Right lobe of liver (tissue), 6 donors: ENCODE measurements around the gene PSME2. TPM values are rescaled to one million over a fixed set of nuclear protein-coding genes. Genes with fewer than 3 reads are reported as not detected.
A peak's percentile ranks its signal among the peaks of the same experiment; 100 is the strongest.

ENCODE experiments used
- ATAC-seq, 4 donors: fragments of 200-7000 bp; cut with Tn5 transposase; one replicate each; pipeline ENCODE4 v1.9.1; 2020; ENCODE audit warnings: mild to moderate bottlenecking in 4 of 4, moderate library complexity in 4 of 4
- DNase-seq, 3 donors: peaks; one replicate each; pipeline ENCODE4 v3.0.0-alpha.2; 2020
- H3K27ac ChIP-seq, 3 donors: fragments of 200-600 bp; one replicate each; pipeline ENCODE4 v1.8.0; 2022
- H3K27me3 ChIP-seq, 2 donors: fragments of 200-600 bp; one replicate each; pipeline ENCODE4 v1.8.0; 2022
- H3K36me3 ChIP-seq, 4 donors: fragments of 200-600 bp; sonication (generic) in 1 of 4; one replicate each; pipeline versions ENCODE4 v1.5.1 to v1.8.0; 2017 to 2022; ENCODE audit warnings: control low read depth in 1 of 4
- H3K4me1 ChIP-seq, 4 donors: fragments of 200-600 bp; sonication (generic) in 1 of 4; one replicate each; pipeline versions ENCODE4 v1.5.1 to v1.8.0; 2017 to 2022; ENCODE audit warnings: control low read depth in 1 of 4
- H3K4me3 ChIP-seq, 3 donors: fragments of 200-600 bp; one replicate each; pipeline ENCODE4 v1.8.0; 2022
- H3K9me3 ChIP-seq, 4 donors: fragments of 200-600 bp; sonication (generic) in 1 of 4; one replicate each; pipeline versions ENCODE4 v1.5.1 to v1.8.0; 2017 to 2022; ENCODE audit warnings: control low read depth in 1 of 4
- POLR2A ChIP-seq: fragments of 450-650 bp; IDR thresholded peaks from one replicate; pipeline ENCODE4 v1.6.1; 2017; ENCODE audit warnings: antibody characterized with exemption, mild to moderate bottlenecking
- WGBS: methylation state at CpG from one replicate; pipeline ENCODE4 v1.1.6; 2018; ENCODE audit warnings: low coverage, low lambda C conversion rate; ENCODE audit not compliant: insufficient coverage; ENCODE audit errors: missing lambda C conversion rate; 5-methylcytosine and 5-hydroxymethylcytosine counted together
- intact Hi-C, 2 donors: fragments of 100-400 bp; cut with DNase I; formaldehyde crosslinking; loops; one replicate each; pipeline versions ENCODE4 v1.11.2 to v1.14.1; 2022
- total RNA-seq, 6 experiments: library from RNA; depleted of rRNA in 2 of 6; stranded (reverse); fragments of >200 nt in 2 of 6; fragmentation: NEBNext Ultra II Directional in 3 of 6; extraction: Animal tissue kit (Norgen Biotek cat#: 25700) in 3 of 6; gene quantifications; one replicate each; pipeline versions ENCODE4 v1.1.0 to v1.2.4, GENCODE V29; 2016 to 2023
- TF ChIP-seq, protein P1 (sequence below), 4 donors: fragments of 200-600 bp in 3 of 4; fragments of 450-650 bp in 1 of 4; IDR thresholded peaks; one replicate each; pipeline versions ENCODE4 v1.5.1 to v1.8.0; 2016 to 2022; ENCODE audit warnings: antibody characterized with exemption in 4 of 4, mild to moderate bottlenecking in 2 of 4
- donor health status: DM: no; HTN: yes; CAD: no.
- donor health status: DM: no; HTN: no; CAD: no.
- donor health status: DM: no; HTN: no; CAD: no.
- donor health status: DM: no; HTN: yes; CAD: no.
- donor health status: DM: no; HTN: yes; CAD: no.

The PSME2 gene
- total RNA-seq, 6 experiments from 2014 or later, result 66.1 to 142 (median 110) TPM

GRCh38 chr14:24188251-24189058 lies 42.0 kb upstream of the PSME2 start, which contains the start of gene IPO4:
IPO4 (minus strand) TSS chr14:24188816; CDS start chr14:24188787, 29 bp downstream.
- 0% methylated on average over 16 of the region's 65 CpGs for WGBS
- H3K4me1 ChIP-seq, result peaks cover 0 to 11% (median 4%) of the 10 kb centered on the region in 4 donors
- peaks cover 0 to 38% (median 8%) of the 10 kb centered on the region in 4 donors for H3K36me3 ChIP-seq
- peak within 1 kb of the TSS; percentile 72 to 82 (median 74) for H3K4me3 ChIP-seq
- H3K27ac ChIP-seq, result peak within 1 kb of the TSS in 2 of 3 donors; percentile 21 to 30
- DNase-seq (peak; percentile 95 to 98 (median 97)), ATAC-seq (peak; percentile 95 to 99 (median 96))
- intact Hi-C loops, result no loop called here
- no peaks in the 10 kb centered on the region for H3K27me3 ChIP-seq
- TF ChIP-seq POLR2A, result peak; percentile 82
- TF ChIP-seq, protein P1, sequence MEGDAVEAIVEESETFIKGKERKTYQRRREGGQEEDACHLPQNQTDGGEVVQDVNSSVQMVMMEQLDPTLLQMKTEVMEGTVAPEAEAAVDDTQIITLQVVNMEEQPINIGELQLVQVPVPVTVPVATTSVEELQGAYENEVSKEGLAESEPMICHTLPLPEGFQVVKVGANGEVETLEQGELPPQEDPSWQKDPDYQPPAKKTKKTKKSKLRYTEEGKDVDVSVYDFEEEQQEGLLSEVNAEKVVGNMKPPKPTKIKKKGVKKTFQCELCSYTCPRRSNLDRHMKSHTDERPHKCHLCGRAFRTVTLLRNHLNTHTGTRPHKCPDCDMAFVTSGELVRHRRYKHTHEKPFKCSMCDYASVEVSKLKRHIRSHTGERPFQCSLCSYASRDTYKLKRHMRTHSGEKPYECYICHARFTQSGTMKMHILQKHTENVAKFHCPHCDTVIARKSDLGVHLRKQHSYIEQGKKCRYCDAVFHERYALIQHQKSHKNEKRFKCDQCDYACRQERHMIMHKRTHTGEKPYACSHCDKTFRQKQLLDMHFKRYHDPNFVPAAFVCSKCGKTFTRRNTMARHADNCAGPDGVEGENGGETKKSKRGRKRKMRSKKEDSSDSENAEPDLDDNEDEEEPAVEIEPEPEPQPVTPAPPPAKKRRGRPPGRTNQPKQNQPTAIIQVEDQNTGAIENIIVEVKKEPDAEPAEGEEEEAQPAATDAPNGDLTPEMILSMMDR (IDR thresholded peaks at IDR 0.05), result no peak
- no peaks in the 10 kb centered on the region for H3K9me3 ChIP-seq

DNA sequence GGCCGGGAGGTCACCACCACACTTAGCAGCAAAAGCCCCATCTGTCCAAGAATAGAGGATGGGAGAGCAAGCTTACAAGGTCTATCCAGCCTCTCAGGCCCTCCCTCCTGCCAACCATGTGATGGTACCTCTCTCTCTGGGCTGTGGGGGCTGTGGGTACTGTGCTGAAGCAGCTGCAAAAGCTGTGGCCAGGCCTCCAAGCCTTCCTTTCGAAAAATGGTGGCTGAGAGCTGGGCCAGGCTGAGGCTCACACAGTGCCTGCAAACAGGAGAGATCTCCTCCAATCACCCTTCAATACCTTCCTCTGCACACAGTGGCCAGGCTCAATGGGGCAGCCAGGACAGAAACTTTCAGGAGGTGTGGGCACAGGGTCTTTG lies 41.1 kb upstream of the PSME2 start:
- Histone ChIP-seq H3K27me3 (no peaks in the 10 kb centered on the region), H3K4me3 (no peak overlapping the region), H3K9me3 (no peaks in the 10 kb centered on the region), H3K36me3 (peaks cover 0 to 36% (median 10%) of the 10 kb centered on the region in 4 donors), H3K27ac (no peak overlapping the region), H3K4me1 (peaks cover 0 to 11% (median 4%) of the 10 kb centered on the region in 4 donors)
- intact Hi-C loops, result no loop called here
- WGBS, result no CpG with 5 or more reads among the region's 2 CpGs
- DNase-seq (no peak), ATAC-seq (no peak)
- no peak for TF ChIP-seq POLR2A
- TF ChIP-seq, protein P1 (IDR thresholded peaks at IDR 0.05), result no peak

DNA sequence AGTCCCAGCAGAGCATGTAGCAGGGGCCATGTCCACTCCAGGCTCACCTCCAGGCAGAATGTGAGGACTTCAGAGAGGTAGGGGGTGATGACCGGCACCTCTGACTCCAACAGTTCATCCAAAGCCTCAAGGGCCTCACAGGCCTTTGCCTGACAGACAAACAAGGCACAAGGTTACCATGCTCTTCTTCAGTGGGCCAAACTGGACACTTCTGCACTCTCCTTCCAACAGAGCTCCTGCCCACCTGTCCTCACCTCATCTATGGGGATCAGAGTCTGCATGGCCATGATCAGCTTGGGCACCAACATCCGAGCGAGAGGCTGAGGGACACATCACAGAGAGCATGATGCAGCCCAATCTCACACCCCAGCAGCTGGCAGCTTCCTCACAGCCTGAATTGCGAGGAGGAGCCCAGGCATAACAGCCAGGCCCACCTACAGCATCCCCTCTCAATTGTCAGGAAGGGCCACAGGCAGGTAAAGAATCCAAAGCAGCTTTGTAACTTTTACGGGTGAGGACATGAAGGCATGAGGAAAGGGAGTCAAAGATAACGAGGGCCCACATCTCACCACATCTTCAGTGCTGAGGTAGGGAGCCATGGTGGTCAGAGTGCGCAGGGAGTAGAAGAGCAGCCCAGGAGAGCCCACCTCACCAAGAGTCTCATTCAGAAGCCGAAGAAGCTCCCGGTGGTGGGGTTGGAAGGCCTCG lies 40.6 kb upstream of the PSME2 start:
- ATAC-seq, result no peak
- Histone ChIP-seq H3K4me3 (no peak overlapping the region), H3K4me1 (peaks cover 0 to 11% (median 4%) of the 10 kb centered on the region in 4 donors), H3K36me3 (peaks cover 0 to 39% (median 10%) of the 10 kb centered on the region in 4 donors), H3K27me3 (no peaks in the 10 kb centered on the region), H3K9me3 (no peaks in the 10 kb centered on the region), H3K27ac (no peak overlapping the region)
- TF ChIP-seq, protein P1 (IDR thresholded peaks at IDR 0.05), result no peak
- TF ChIP-seq POLR2A, result no peak
- DNase-seq, result no peak
- WGBS, result 96% methylated on average over 3 of the region's 10 CpGs
- intact Hi-C loops, result no loop called here

- Histone ChIP-seq H3K4me3 (no peak overlapping the region), H3K9me3 (no peaks in the 10 kb centered on the region), H3K27me3 (no peaks in the 10 kb centered on the region), H3K27ac (no peak overlapping the region), H3K36me3 (peaks cover 0 to 46% (median 11%) of the 10 kb centered on the region in 4 donors), H3K4me1 (peaks cover 0 to 13% (median 4%) of the 10 kb centered on the region in 4 donors)
- peak in 1 of 3 donors; percentile 33 for DNase-seq
- TF ChIP-seq POLR2A, result no peak
- TF ChIP-seq, protein P1 (IDR thresholded peaks at IDR 0.05), result no peak
- intact Hi-C loops, result no loop called here
- WGBS, result no CpG with 5 or more reads among the region's 11 CpGs
- no peak for ATAC-seq
Measured at GRCh38 chr14:24185741-24186140, 39.3 kb upstream of the PSME2 start.
